ENCODE measurements around the gene CAPN12.
"Not testable (repeated sequence)": the region's sequence is repeated elsewhere in the genome, so short reads cannot be mapped to it uniquely, and the experiment has no call there.

GRCh38 chr19:38786061-38786460 is 41.8 kb upstream of the CAPN12 start:
- TF ChIP-seq POLR2AphosphoS5, TAF1, POLR2A, POU2F2 (IDR thresholded peaks at IDR 0.05; ENCODE audit: low read depth, low read length): not testable (repeated sequence)
